T-helper 2 cell treated with Interferon-gamma antibody and Interleukin-4, amounts not matched to agents 100 ng/mL and 5 ng/mL, for 36 hours (primary cell): ENCODE measurements around the gene BRF1. TPM values are rescaled to one million over a fixed set of nuclear protein-coding genes. Genes with fewer than 3 reads are reported as not detected.
"Not testable (repeated sequence)": the region's sequence is repeated elsewhere in the genome, so short reads cannot be mapped to it uniquely, and the experiment has no call there.

Experiments used
- intact Hi-C: fragments of 100-400 bp; cut with micrococcal nuclease; formaldehyde crosslinking; loops from one replicate; pipeline ENCODE4 v1.15.1; 2023
- total RNA-seq: library from RNA; stranded (reverse); gene quantifications from 2 replicates; pipeline ENCODE4 v1.2.3, GENCODE V29; 2022

BRF1 gene
- total RNA-seq, 1 donor from 2014 or later, result 40.6 TPM

DNA sequence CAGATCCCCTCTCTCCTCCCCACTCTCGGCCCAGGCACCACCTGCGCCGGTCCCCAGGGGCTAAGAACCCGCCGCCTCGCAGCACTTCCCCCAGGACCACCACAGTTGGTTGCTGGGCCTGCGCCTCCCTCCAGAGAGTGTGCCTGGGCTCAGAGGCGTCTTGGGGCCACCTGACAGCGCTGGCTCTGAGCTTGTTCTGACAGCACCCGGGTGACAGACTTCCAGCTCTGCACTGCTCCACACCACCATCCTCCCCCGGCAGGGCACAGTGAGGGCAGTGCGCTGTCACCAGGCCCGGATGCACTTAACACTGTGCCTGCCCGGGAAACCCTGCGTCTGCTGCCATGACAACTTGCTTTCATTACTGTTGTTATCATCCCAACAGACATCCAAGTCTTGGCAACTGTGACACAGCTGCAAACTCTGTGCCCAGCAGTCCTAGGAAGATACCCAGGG is 6.6 kb downstream of the BRF1 start:
- intact Hi-C loops, result no loop called here

DNA sequence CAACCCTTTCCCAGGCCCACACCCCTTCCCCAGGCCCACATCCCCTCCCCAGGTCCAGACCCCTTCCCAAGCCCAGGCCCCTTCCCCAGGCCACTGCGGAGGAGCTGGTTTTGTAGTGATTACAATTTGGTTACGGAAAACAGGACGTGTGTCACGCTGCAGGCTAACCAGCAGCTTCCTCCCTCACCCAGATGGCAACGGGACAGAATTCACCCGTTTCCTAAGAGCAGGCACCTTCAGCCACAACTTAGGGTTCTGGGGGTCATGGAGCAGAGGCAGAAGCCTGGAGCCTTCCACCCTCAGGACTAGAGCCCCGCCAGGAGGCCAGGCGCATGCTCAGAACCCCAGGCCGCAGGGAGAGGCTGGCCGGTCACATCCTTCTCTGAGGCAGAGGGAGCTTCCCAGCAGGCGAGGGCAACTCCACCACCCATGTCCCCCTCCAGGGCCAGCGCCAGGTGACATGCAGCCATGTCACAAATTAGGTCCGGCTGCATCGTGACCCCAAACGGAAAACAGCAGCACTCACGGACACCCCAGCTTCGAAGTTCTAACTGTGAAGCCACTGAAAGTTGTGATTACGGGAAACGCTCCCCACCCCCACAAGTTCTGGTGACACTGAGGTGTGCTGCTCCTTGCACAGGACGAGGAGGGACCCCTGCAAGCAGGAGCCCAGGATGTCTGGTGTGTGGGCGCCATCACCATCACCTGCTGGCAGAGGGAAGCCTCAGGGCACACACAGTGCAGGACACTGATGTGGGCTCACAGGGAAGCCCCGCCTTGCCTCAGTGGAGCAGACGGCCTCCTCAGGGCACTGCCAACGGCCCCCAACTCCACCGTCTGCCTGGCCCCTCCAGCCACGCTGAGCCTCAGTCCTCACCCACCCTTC is 7.7 kb downstream of the BRF1 start:
- intact Hi-C loops, result no loop called here

DNA sequence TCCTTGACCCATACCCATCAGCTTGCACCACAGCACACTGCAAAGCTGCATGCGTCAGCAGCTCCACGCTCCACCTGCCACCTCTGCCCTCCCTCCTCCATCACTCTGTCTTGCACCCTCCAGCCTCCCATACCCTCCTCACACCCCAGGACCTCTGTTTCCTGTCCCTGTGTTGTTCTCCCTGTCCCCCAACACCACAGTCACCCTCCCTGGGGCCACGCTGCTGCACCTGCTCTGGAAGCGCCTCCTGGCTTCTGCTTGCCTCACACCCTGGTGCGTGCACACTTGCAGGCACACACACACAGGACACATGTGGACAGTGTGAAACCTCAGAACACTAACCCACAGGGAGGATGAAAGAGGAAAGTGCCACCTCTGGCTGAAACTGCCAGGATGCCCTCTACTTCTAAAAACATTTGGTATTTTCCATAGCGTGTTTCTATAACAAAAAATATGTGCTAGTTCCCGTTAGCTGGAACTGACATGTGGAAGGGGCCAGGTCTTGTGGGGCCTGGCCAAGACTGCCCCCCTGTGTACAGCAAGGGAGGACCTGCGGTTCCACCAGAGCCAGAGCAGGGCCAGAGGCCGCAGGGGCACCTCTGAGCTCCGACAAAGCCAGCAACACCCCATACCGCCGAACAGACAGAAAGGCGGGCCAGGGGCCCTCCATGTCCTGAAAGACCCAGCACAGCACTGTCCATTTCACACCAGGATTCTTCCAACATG is 10.0 kb downstream of the BRF1 start:
- intact Hi-C loops, result no loop called here

DNA sequence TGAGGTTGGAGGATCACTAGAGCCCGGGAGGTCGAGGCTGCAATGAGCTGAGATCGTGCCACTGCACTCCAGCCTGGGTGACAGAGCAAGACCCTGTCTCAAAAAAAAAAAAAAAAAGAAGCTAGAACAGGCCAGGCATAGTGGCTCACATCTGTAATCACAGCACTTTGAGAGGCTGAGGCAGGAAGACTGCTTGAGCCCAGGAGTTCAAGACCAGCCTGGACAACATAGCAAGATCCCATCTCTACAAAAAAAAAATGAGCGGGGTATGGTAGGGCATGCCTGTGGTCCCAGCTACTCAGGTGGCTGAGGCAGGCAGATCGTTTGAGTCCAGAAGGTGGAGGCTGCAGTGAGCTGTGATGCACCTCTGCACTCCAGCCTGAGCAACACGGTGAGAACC is 11.9 kb downstream of the BRF1 start:
- intact Hi-C loops, result not testable (repeated sequence)

DNA sequence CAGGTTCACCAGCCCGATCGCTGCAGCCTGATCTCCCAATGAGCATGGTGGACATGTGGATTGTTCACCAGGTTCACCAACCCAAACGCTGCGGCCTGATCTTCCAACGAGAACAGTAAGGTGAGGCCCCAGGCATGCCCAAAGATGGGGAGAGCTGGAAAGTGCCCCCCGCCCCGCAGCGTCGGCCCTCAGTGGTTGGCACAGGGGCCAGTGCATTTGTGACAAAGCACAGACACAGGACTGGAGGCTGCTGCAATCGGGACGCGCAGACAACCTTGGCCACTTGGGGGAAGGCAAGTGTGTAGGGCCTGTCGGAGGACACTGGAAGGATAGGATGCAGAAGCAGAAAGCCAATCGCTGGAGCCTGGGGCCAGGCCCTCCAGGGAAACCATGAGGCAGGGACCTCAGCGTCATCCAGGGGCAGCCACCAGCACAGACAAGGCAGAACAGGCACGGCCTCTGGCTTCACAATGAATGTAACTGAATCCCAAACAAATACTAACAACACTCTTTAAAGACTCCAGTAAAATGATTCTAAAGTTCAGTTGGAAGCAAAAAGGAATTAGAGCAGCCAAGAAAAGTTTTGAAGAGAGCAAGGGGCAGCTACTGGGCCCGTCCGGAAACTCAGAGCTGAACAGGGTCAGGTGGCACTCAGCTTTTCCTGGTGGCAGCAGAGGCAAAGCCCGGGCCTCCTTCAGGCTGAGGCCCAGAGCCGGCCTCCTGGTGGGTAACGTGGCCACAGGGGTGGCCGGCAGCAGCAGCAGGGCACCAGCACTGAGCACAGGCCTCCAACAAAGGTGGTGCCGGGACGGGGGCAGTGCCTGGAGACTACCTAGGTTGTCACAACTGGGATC is 13.3 kb downstream of the BRF1 start:
- intact Hi-C loops, result no loop called here

DNA sequence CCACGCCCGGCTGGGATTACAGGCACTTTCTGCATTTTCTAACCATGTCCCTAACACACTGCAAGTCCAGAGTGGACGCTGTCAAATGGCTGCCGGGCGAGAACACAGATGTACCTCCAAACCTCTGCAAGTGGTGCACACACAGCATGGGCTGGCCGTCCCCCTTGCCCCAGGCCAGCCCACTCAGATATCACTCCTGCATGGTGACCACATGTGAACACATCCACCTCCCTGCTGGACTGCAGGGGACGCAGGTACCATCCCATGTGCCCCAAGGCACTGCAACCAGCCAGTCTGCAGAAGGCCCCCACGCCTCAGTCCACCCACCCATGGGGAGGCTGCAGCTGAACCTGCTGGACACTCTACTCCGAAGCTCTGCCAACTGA is 14.0 kb downstream of the BRF1 start:
- intact Hi-C loops, result no loop called here

DNA sequence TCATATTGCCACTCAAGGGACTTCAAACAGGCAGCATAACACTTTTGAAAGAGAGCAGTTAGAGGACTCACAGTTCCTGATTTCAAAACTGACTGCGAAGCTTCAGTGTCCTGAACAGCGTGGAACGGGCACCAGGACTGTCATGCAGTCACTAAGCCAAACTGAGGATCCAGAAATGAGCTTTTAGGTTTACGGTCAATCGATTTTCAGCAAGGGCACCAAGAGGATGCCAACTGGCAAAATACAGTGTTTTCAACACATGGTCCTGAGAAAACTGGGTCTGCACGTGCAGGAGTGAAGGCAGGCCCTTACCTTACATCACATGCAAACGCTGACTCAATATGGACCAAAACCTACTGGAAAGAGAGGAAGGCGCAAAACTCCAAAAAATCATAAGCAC is 15.6 kb downstream of the BRF1 start:
- intact Hi-C loops, result no loop called here

DNA sequence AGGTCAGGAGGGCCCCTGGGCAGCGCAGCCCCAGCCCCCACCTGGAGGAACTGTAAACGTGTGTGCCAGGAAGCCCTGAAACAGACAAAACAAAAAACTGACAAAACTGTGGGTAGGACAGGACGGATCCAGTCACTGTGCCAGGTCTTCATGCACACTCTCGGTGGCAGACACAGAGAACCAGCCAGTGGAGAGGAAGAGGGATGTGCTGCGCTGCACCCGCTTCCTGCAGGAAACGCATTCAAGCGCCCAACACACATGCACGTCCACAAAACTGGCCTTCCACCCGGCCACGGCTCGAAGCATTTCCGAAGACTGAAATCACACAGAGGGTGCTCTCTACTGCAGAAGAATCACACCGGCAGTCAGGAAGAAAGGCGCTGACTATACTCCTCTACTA is 16.9 kb downstream of the BRF1 start:
- intact Hi-C loops, result no loop called here

DNA sequence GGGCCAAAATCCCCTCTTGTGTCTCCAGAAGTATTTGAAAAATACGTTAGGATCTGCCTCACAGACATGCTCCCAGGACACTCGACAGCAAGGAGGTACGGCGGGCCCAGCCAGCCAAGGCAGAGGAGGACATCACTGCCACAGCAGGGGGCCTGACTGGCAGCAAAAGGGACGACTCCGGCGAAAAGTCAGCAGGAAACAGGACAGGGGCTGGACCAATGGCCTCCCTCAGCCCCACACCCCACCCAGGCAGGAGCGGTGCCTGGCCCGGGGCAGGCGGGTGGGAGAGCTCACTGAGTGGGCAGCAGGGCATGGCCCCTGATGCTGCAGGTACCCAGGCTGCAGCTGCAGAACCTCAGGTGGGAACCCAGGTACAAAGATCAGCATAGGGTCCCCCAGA is 17.8 kb downstream of the BRF1 start:
- intact Hi-C loops, result no loop called here

DNA sequence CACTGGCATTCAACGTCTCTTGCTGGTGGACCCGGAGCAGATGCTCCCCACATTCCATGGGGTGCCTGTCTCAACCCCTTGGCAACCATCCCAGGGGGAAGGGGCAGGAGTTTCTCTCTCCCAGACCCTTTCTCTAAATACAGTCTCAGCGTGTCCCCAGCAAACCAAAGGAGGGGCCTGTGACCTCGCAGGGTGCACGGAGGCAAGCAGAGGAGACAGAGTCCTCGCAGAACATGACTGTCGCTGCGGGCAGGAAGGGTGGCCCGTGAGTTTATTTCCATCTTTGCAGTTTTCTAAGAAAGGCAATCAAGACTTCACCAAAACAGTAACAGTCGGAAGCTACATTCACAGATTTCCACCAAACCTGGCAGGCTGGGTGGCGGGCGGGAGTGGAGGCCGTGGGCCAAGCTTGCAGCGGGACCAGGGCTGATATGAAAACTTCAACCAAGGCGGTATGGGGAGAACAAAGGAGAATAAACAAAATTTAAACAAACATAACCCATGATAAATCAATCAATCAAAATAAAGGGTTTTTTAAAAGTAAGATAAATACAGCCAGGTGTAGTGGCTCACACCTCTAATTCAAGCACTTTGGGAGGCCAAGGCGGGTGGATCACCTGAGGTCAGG is 18.6 kb downstream of the BRF1 start:
- intact Hi-C loops, result loop anchor here (1.0 kb wide), 1 partner anchor 192 kb away; no protein-coding TSS in a partner anchor

DNA sequence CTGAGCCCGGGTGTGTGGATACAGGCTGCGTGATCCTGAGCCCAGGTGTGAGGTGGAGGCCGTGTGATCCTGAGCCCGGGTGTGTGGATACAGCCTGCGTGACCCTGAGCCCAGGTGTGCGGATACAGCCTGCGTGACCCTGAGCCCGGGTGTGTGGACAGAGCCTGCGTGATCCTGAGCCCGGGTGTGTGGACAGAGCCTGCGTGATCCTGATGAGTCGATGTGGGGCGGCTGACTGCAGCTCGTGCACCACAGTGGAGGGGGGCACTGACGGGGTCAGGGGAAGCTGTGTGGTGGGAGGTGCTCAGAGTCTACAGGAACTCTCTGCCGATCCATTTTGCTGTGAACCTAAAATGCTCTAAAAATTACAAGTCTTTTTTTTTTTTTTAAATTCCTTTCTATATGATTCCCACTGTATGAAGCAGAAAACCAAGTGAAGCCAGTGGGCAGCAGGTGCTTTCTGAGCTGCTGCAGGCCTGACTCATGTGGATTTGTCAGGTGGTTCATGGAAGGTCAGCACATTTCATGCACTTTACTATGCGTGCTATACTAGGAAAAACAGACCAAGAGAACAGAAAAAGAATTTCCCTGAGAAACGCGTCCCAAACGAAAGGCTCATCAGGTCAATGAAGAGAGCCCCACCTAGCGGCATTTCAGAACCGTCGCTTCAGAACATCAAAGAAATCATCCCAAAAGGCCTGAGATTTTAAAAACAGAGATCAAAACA is 19.3 kb downstream of the BRF1 start:
- intact Hi-C loops, result loop anchor here (1.0 kb wide), 1 partner anchor 191 kb away; no protein-coding TSS in a partner anchor

DNA sequence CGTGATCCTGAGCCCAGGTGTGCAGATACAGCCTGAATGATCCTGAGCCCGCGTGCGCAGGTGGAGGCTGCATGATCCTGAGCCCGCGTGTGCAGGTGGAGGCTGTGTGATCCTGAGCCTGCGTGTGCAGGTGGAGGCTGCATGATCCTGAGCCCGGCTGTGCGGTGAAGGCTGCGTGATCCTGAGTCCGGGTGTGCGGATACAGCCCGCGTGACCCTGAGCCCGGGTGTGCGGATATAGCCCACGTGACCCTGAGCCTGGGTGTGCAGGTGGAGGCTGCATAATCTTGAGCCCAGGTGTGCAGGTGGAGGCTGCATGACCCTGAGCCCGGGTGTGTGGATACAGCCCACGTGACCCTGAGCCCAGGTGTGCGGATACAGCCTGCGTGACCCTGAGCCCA is 20.3 kb downstream of the BRF1 start:
- intact Hi-C loops, result no loop called here

DNA sequence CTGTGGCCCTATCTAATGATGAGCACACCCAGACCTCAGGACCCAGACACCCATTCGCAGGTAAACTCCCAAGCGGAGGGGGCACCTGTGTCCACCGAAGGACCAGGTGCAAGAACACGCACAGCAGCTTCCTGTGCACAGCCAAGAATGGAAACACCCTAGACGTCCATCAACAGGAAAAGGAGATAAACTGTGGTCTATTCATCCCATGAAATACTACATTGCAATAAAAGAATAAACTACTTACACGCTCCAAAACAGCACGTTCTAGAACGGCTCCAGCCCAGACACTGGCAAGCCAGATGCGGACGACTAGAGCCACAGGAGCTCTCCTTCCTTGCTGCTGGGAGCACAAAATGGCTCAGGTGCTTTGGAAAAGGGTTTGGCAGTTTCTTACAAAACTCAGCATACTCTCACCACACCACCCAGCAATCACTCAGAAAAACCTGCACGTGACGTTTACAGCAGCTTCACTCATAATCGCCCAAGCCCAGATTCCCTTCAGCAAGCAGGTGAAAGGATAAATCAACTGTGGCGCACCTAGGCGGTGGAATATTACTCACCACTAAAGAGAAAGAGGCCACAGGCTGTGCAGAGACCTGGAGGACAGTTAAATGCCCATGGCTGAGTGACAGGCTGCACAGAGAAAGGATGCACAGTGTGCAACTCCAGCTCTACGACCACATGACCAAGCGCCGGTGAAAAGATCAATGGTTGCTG is 21.0 kb downstream of the BRF1 start:
- intact Hi-C loops, result no loop called here

DNA sequence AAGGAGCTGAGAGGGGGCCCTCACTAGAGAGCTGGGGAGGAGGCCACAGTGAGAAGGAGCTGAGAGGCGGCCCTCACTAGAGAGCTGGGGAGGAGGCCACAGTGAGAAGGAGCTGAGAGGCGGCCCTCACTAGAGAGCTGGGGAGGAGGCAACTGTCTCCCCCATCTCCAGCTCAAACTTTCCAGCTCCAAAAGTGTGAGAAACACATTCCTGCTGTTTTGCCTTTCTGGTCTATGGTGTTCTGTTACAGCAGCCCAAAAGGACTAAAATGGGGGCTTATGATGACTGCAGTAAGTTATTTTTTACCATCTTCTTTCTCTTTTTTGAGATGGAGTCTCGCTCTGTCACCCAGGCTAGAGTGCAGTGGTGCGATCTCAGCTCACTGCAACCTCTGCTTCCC is 23.4 kb downstream of the BRF1 start:
- intact Hi-C loops, result not testable (repeated sequence)

DNA sequence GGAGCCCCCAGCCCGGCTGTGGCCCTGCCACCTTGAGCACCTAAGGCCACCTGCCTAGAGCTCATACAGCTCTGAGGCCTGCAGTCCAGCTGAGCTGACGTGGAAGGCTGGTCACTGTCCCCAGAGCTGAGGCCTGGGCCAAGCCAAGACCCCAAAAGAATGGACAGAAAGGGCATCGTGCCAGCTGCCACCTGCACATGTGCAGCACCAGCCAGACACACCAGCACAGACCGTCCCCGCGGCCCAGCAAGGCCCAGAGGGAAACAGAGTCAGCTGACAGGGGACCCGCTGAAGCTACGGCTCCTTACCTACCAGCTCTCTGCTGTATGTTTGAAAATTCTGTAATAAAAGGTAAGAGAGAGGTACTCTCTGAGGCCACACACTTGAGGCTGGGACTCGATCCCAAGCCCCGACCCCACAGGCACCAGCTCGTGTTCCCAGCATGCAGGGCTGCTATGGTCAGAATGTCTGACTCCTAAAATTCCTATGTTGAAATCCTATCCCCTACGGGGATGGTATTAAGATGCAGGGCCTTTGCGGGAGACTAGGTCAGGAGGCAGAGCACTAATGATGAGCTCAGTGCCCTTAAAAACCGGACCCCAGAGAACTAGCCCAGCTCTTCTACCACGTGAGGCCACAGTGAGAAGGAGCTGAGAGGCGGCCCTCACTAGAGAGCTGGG is 25.4 kb downstream of the BRF1 start:
- intact Hi-C loops, result no loop called here

DNA sequence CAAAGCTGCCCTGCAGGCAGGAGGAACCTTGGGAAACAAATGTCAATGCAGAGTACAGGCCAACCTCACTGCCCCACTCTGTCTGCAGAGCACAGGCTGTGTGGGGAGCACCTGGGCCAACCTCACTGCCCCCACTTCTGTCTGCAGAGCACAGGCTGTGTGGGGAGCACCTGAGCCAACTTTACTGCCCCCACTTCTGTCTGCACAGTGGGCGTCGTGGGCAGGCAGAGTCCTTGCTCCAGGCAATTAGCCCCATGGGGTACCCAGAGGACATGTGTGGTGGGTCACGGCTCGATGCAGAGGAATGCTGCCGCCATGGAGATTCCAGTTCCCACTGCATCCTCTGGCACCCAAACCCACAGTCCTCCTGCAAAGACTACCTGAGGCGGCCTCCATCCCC is 26.2 kb downstream of the BRF1 start:
- intact Hi-C loops, result no loop called here

DNA sequence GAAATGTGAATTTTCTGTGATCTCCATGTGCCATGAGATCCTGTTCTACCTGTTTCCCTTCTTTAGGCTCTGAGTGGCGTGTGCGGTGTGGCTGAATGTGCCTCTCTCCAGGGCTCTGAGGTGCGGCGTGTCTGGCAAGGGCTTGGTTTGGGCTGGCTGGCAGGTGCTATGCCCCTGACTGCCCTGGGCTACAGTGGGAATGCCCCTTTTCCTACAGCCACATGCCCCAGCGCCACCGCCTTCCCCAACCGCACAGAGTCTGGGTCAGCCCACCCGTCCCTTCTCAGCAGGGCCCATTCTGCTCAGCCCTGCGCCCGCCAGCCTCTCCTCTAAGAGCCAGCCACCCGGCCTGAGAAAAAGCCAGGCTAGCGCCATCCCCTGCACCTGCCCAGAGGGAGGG is 27.7 kb downstream of the BRF1 start:
- intact Hi-C loops, result no loop called here

DNA sequence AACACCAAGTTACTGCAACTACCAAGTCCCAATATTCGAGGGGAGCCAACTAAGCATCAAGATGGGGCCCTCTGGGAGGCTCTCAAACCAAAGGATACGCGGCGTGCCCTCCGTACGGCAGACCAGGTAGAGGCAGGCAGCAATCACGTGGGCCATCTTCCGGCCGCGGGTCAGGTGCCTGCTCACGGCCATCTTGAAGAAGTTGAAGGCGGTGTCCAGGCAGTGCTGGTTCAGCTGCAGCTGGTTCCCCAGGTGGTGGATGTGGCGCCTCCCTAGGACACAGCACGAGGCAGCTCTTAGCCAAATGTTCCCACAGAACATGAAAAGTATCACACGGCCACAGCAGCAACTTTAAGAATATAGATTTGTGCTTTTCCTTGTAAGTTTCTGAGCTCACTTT is 28.2 kb downstream of the BRF1 start:
- intact Hi-C loops, result no loop called here

DNA sequence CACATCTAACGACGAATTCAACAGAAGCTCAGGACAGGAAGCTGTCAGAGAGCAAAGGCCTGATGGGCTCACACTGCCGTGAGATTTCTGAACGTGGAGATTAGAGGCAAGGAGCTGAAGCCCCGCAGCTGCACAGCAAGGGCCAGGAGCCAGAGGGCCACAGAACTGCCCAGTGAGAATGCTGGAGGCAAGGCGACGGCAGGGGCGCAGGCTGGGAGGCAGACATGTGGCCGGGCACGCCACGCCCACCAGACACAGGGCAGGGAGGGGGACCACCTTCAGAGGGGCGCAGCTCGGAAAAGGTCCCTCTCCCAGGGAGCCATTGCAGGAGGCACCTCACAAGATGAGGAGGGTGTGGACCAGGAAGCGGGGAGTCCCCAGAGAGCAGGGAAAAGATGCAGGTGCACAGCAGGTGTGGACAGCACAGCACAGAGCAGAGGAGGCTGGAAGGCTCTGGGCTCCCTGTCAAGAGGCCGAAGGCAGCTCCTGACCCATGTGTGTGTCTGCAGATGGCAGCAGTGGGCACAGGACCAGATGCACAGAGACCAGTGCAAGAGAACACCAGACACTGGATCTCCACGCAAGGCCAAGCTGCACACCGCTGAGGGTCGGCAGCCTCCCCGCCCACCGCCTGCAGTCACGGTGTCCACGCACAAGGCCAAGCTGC is 29.4 kb downstream of the BRF1 start:
- intact Hi-C loops, result no loop called here
